Activated CD4-positive, alpha-beta T cell treated with anti-CD3 and anti-CD28 coated beads for 36 hours (primary cell): Measurements from ENCODE around the gene ATP5MC3. TPM values are rescaled to one million over a fixed set of nuclear protein-coding genes. Genes with fewer than 3 reads are reported as not detected.

Experiments
- ATAC-seq: fragments of 200-7000 bp; cut with Tn5 transposase; one replicate; pipeline ENCODE4 v1.10.0; 2021; ENCODE audit warnings: mild to moderate bottlenecking, moderate library complexity
- CTCF ChIA-PET: fragments of 350-600 bp; sonication (Branson Sonifier 250); formaldehyde crosslinking; loops from one replicate; lab custom pipeline; 2021; ENCODE audit warnings: antibody characterized with exemption; lab: Charles Lee
- POLR2A ChIA-PET: fragments of 350-600 bp; sonication (Branson Sonifier 250); formaldehyde crosslinking; loops from one replicate; lab custom pipeline; 2021; ENCODE audit warnings: antibody characterized with exemption, inconsistent platforms; lab: Charles Lee
- DNase-seq: peaks from one replicate; pipeline ENCODE4 v3.0.0-alpha.2; 2020
- H3K27ac Mint-ChIP-seq: one replicate; pipeline ENCODE4 v1.8.0; 2021; ENCODE audit warnings: mixed read lengths
- H3K27me3 Mint-ChIP-seq: one replicate; pipeline ENCODE4 v1.8.0; 2021; ENCODE audit warnings: mixed read lengths
- H3K36me3 Mint-ChIP-seq: one replicate; pipeline ENCODE4 v1.8.0; 2021; ENCODE audit warnings: low read depth, mixed read lengths
- H3K4me1 Mint-ChIP-seq: one replicate; pipeline ENCODE4 v1.8.0; 2021; ENCODE audit warnings: mixed read lengths
- H3K4me3 Mint-ChIP-seq: one replicate; pipeline ENCODE4 v1.8.0; 2021; ENCODE audit warnings: mild to moderate bottlenecking, moderate library complexity, mixed read lengths
- H3K9me3 Mint-ChIP-seq: one replicate; pipeline ENCODE4 v1.8.0; 2021; ENCODE audit warnings: low read depth, mixed read lengths
- intact Hi-C, 2 experiments: fragments of 100-400 bp; cut with DNase I in 1 of 2; cut with micrococcal nuclease in 1 of 2; formaldehyde crosslinking; loops; one replicate each; pipeline versions ENCODE4 v1.14.2 to v1.15.1; 2022 to 2024; cut with DNase I, micrococcal nuclease
- total RNA-seq, 2 experiments: library from RNA; stranded (reverse); gene quantifications; one replicate each; pipeline ENCODE4 v1.2.3, GENCODE V29; 2021

ATP5MC3 gene
- total RNA-seq, 2 experiments from 2014 or later, result 244 to 386 TPM

DNA sequence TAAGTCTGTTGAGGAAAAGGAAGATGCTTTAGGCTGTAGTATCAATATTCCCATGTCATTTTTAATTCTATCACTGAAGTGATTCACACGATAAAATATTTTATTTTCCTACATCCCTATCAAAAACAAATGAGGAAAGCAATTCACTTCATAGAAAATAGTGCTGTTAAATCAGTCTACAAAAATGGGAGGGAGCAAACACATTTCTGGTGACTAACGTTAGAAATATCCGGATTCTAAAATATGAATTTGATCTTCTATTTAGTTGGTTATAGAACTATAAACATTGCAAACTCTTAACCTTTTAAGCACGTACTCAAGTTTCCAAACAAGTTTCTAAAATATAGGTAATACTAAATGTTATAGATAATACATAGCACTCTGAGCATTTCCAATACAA lies 34.3 kb downstream of the ATP5MC3 start:
- H3K4me1 Mint-ChIP-seq, result peaks cover 33% of the 10 kb centered on the region
- no peaks in the 10 kb centered on the region for H3K9me3 Mint-ChIP-seq
- no peak overlapping the region for H3K27ac Mint-ChIP-seq
- CTCF ChIA-PET, result no interaction called here
- H3K27me3 Mint-ChIP-seq, result no peaks in the 10 kb centered on the region
- no peak overlapping the region for H3K4me3 Mint-ChIP-seq
- DNase-seq (no peak), ATAC-seq (no peak)
- POLR2A ChIA-PET, result no interaction called here
- intact Hi-C loops, result no loop called here
- H3K36me3 Mint-ChIP-seq, result peaks cover 27% of the 10 kb centered on the region

GRCh38 chr2:175143678-175144077 lies 37.8 kb downstream of the ATP5MC3 start:
- no peak for DNase-seq
- ChIA-PET POLR2A (no interaction called here), CTCF (no interaction called here)
- peaks cover 27% of the 10 kb centered on the region for H3K4me1 Mint-ChIP-seq
- ATAC-seq, result no peak
- intact Hi-C loops, result no loop called here
- no peaks in the 10 kb centered on the region for H3K27me3 Mint-ChIP-seq
- peaks cover 22% of the 10 kb centered on the region for H3K36me3 Mint-ChIP-seq
- no peak overlapping the region for H3K4me3 Mint-ChIP-seq
- H3K27ac Mint-ChIP-seq, result no peak overlapping the region
- H3K9me3 Mint-ChIP-seq, result no peaks in the 10 kb centered on the region

- intact Hi-C loops, result no loop called here
- POLR2A ChIA-PET, result no interaction called here
- ATAC-seq, result no peak
- Mint-ChIP-seq H3K4me1 (peaks cover 26% of the 10 kb centered on the region), H3K4me3 (no peak overlapping the region), H3K27me3 (no peaks in the 10 kb centered on the region), H3K9me3 (no peaks in the 10 kb centered on the region), H3K36me3 (peaks cover 20% of the 10 kb centered on the region), H3K27ac (no peak overlapping the region)
- DNase-seq, result no peak
- CTCF ChIA-PET, result no interaction called here
Measured at GRCh38 chr2:175143191-175143590, 38.3 kb downstream of the ATP5MC3 start.

DNA sequence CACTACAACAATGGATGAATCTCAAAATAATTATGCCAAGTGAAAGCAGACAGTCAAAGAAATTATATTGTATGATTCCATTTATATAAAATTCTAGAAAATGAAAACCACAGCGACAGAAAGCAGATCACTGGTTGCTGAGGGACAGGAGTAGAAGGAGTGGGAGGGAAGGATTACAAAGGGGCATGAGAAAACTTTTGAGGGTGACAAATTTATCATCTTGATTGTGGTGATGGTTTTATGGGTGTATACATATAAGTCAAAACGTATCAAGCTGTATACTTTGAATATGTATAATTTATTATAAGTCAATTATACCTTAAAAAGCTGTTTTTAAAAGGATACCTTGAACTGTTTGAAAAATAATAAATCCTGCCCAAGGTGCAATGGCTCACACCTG lies 41.2 kb downstream of the ATP5MC3 start:
- ChIA-PET POLR2A (no interaction called here), CTCF (interaction anchor here (5.6 kb wide), 1 partner anchor 15 kb away, joined by 21 read pairs; no protein-coding TSS in a partner anchor)
- Mint-ChIP-seq H3K27me3 (no peaks in the 10 kb centered on the region), H3K36me3 (peaks cover 27% of the 10 kb centered on the region), H3K27ac (no peak overlapping the region), H3K4me1 (peaks cover 37% of the 10 kb centered on the region), H3K4me3 (no peak overlapping the region), H3K9me3 (no peaks in the 10 kb centered on the region)
- no peak for ATAC-seq
- DNase-seq, result no peak
- intact Hi-C loops, result no loop called here

DNA sequence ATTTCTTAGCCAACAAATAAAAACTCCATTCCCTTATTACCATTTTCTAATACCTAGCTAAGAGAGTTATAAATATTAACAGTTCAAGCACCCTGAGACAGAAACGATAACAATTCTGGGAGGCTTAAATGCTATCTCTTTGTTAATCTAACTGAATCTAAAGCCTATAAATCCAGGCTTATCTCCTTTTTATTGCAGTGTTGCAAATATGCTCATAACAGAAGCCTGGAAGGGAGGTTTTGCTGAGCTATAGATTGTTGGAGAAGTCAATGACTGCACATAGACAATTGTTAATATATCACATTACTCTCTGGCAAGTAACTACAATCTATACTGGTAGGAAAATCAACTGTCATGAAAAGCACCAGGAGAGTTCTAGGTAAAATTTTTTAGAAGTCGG lies 43.7 kb downstream of the ATP5MC3 start:
- Mint-ChIP-seq H3K4me1 (peaks cover 35% of the 10 kb centered on the region), H3K4me3 (no peak overlapping the region), H3K27me3 (no peaks in the 10 kb centered on the region), H3K36me3 (peaks cover 19% of the 10 kb centered on the region), H3K27ac (no peak overlapping the region), H3K9me3 (no peaks in the 10 kb centered on the region)
- intact Hi-C loops, result loop anchor here in 1 of 2 experiments (2.0 kb wide), 1 partner anchor 19 kb away; no protein-coding TSS in a partner anchor
- DNase-seq (no peak), ATAC-seq (no peak)
- POLR2A ChIA-PET, result no interaction called here
- CTCF ChIA-PET, result interaction anchor here (1.3 to 5.6 kb wide), 5 partner anchors 12 to 57 kb away, joined by 3 to 21 read pairs (median 4); no protein-coding TSS in a partner anchor

- ChIA-PET POLR2A (no interaction called here), CTCF (interaction anchor here (0.6 to 5.6 kb wide), 7 partner anchors 11 to 167 kb away, joined by 3 to 21 read pairs (median 4); no protein-coding TSS in a partner anchor)
- H3K9me3 Mint-ChIP-seq, result no peaks in the 10 kb centered on the region
- H3K4me3 Mint-ChIP-seq, result no peak overlapping the region
- intact Hi-C loops, result loop anchor here in 1 of 2 experiments (2.0 kb wide), 1 partner anchor 18 kb away; no protein-coding TSS in a partner anchor
- DNase-seq, result no peak
- H3K36me3 Mint-ChIP-seq, result peaks cover 19% of the 10 kb centered on the region
- ATAC-seq, result no peak
- no peaks in the 10 kb centered on the region for H3K27me3 Mint-ChIP-seq
- no peak overlapping the region for H3K27ac Mint-ChIP-seq
- peaks cover 33% of the 10 kb centered on the region for H3K4me1 Mint-ChIP-seq
Measured at GRCh38 chr2:175136334-175137215, 44.9 kb downstream of the ATP5MC3 start.

- H3K4me3 Mint-ChIP-seq, result no peak overlapping the region
- H3K36me3 Mint-ChIP-seq, result peaks cover 22% of the 10 kb centered on the region
- intact Hi-C loops, result loop anchor here in 1 of 2 experiments (2.0 kb wide), 1 partner anchor 17 kb away; no protein-coding TSS in a partner anchor
- H3K9me3 Mint-ChIP-seq, result no peaks in the 10 kb centered on the region
- no peak for ATAC-seq
- no peak overlapping the region for H3K27ac Mint-ChIP-seq
- ChIA-PET CTCF (interaction anchor here (0.6 to 5.6 kb wide), 5 partner anchors 10 to 166 kb away, joined by 4 to 21 read pairs (median 4); no protein-coding TSS in a partner anchor), POLR2A (no interaction called here)
- H3K4me1 Mint-ChIP-seq, result peaks cover 30% of the 10 kb centered on the region
- H3K27me3 Mint-ChIP-seq, result no peaks in the 10 kb centered on the region
- DNase-seq, result no peak
Measured at GRCh38 chr2:175135862-175136261, 45.6 kb downstream of the ATP5MC3 start.

GRCh38 chr2:175135177-175135576 lies 46.3 kb downstream of the ATP5MC3 start:
- Mint-ChIP-seq H3K4me3 (no peak overlapping the region), H3K36me3 (peaks cover 23% of the 10 kb centered on the region), H3K27ac (no peak overlapping the region), H3K9me3 (no peaks in the 10 kb centered on the region), H3K4me1 (peaks cover 26% of the 10 kb centered on the region), H3K27me3 (no peaks in the 10 kb centered on the region)
- DNase-seq (no peak), ATAC-seq (no peak)
- POLR2A ChIA-PET, result no interaction called here
- intact Hi-C loops, result no loop called here
- CTCF ChIA-PET, result interaction anchor here (1.8 kb wide), 1 partner anchor 32 kb away, joined by 5 read pairs; no protein-coding TSS in a partner anchor

- no peaks in the 10 kb centered on the region for H3K27me3 Mint-ChIP-seq
- H3K4me1 Mint-ChIP-seq, result peaks cover 7% of the 10 kb centered on the region
- peaks cover 25% of the 10 kb centered on the region for H3K36me3 Mint-ChIP-seq
- no peak overlapping the region for H3K27ac Mint-ChIP-seq
- POLR2A ChIA-PET, result no interaction called here
- CTCF ChIA-PET, result no interaction called here
- H3K9me3 Mint-ChIP-seq, result no peaks in the 10 kb centered on the region
- H3K4me3 Mint-ChIP-seq, result no peak overlapping the region
- intact Hi-C loops, result no loop called here
- ATAC-seq (no peak), DNase-seq (no peak)
Measured at GRCh38 chr2:175131252-175131651, 50.3 kb downstream of the ATP5MC3 start.

DNA sequence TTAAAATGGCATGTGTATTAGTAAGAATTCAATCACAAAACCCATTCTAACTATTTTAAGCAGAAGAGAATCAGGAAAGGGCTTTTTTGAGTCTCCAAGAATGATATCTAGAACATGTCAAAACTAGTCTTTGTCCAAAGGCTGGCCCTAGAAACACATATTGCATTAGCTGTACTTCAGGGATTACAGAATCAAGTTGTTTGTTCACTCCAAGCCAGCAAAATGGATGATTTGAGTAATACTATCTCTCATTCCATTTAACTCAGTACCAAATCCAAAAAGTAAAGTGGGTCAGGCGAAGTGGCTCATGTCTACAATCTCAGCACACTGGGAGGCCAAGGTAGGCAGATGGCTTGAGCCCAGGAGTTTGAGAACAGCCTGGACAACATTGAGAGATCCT lies 54.8 kb downstream of the ATP5MC3 start:
- H3K27ac Mint-ChIP-seq, result no peak overlapping the region
- H3K36me3 Mint-ChIP-seq, result peaks cover 23% of the 10 kb centered on the region
- no peak for ATAC-seq
- no peaks in the 10 kb centered on the region for H3K9me3 Mint-ChIP-seq
- ChIA-PET POLR2A (no interaction called here), CTCF (interaction anchor here (1.2 to 4.6 kb wide), 2 partner anchors 11 to 12 kb away, joined by 3 to 21 read pairs; no protein-coding TSS in a partner anchor)
- intact Hi-C loops, result no loop called here
- no peaks in the 10 kb centered on the region for H3K27me3 Mint-ChIP-seq
- no peak for DNase-seq
- H3K4me3 Mint-ChIP-seq, result no peak overlapping the region
- H3K4me1 Mint-ChIP-seq, result peaks cover 9% of the 10 kb centered on the region
